HepG2 (cell line): ENCODE data around the gene NAV1. TPM values are rescaled to one million over a fixed set of nuclear protein-coding genes. Genes with fewer than 3 reads are reported as not detected.

Source experiments
- FOXO1 ChIP-seq: sonication (generic); formaldehyde crosslinking; IDR thresholded peaks from 2 replicates; pipeline ENCODE4 v1.4.0; 2020; ENCODE audit warnings: missing genetic modification reagents
- GATAD2A ChIP-seq: IDR thresholded peaks from 2 replicates; pipeline ENCODE4 v1.6.1; 2016
- SOX13 ChIP-seq, 3 experiments: fragments of 450-650 bp in 1 of 3; sonication (generic) in 1 of 3; formaldehyde crosslinking in 1 of 3; IDR thresholded peaks in 2 of 3; conservative IDR thresholded peaks in 1 of 3; 2 replicates each; pipeline versions ENCODE4 v1.5.0 to v1.6.1; 2016 to 2020; ENCODE audit warnings: antibody characterized with exemption in 1 of 3, mild to moderate bottlenecking in 1 of 3, missing compliant biosample characterization in 1 of 3, missing genetic modification reagents in 1 of 3, moderate library complexity in 1 of 3
- SRF ChIP-seq: IDR thresholded peaks from 2 replicates; pipeline ENCODE4 v1.6.1; 2011; ENCODE audit warnings: mild to moderate bottlenecking, low read depth, low read length, moderate library complexity
- TBL1XR1 ChIP-seq: fragments of 150-350 bp; IDR thresholded peaks from 2 replicates; pipeline ENCODE4 v1.6.1; 2014; ENCODE audit warnings: borderline replicate concordance, low read length; ENCODE audit not compliant: partially characterized antibody
- ZBTB1 ChIP-seq: sonication (generic); formaldehyde crosslinking; IDR thresholded peaks from 2 replicates; pipeline ENCODE4 v1.4.0; 2020; ENCODE audit warnings: missing genetic modification reagents, borderline replicate concordance
- ZNF605 ChIP-seq: sonication (generic); formaldehyde crosslinking; IDR thresholded peaks from 2 replicates; pipeline ENCODE4 v1.8.0; 2022; ENCODE audit warnings: mild to moderate bottlenecking, missing genetic modification reagents
- ZNF609 ChIP-seq: sonication (generic); formaldehyde crosslinking; IDR thresholded peaks from 2 replicates; pipeline ENCODE4 v1.4.0; 2020; ENCODE audit warnings: mild to moderate bottlenecking, missing genetic modification reagents, borderline replicate concordance
- ZNF674 ChIP-seq: sonication (generic); formaldehyde crosslinking; IDR thresholded peaks from 2 replicates; pipeline ENCODE4 v1.5.0; 2020; ENCODE audit warnings: low read depth, mild to moderate bottlenecking, missing genetic modification reagents
- ZNF746 ChIP-seq: sonication (generic); formaldehyde crosslinking; IDR thresholded peaks from 2 replicates; pipeline ENCODE4 v1.8.0; 2022; ENCODE audit warnings: mild to moderate bottlenecking, missing genetic modification reagents
- ZNF770 ChIP-seq: sonication (generic); formaldehyde crosslinking; IDR thresholded peaks from 2 replicates; pipeline ENCODE4 v1.5.0; 2020; ENCODE audit warnings: mild to moderate bottlenecking, missing genetic modification reagents
- polyA plus RNA-seq, 8 experiments: library from polyadenylated mRNA; depleted of rRNA in 3 of 8; stranded (reverse) in 7 of 8; unstranded in 1 of 8; fragments of >200 nt; fragmentation: Illumina TruSeq in 4 of 8; extraction: Trizol in 4 of 8; gene quantifications; 2 replicates each; pipeline versions ENCODE4 v1.2.1 to v1.2.3, GENCODE V29; 2011 to 2016; ENCODE audit warnings: low read depth in 4 of 8, missing spikeins in 1 of 8, mixed read lengths in 1 of 8; ENCODE audit not compliant: insufficient read depth in 1 of 8
- total RNA-seq, 5 experiments: library from RNA; depleted of rRNA; stranded (reverse); fragments of >200 nt; fragmentation: Illumina TruSeq; extraction: Trizol; gene quantifications; 2 replicates each; pipeline ENCODE4 v1.2.3, GENCODE V29; 2016; ENCODE audit warnings: low read depth in 1 of 5

NAV1 gene
- total and polyA plus RNA-seq, 2 of the 13 experiments (the other 11 are each of a cell fraction or from before 2014, with no cell fraction given), result not detected

GRCh38 chr1:201500670-201501120 lies 38.2 kb upstream of the NAV1 start (continued):
- no peak for TF ChIP-seq ZNF609
- TF ChIP-seq ZBTB1 (CRISPR knock-in tag), result no peak
- no peak for TF ChIP-seq ZNF770 (CRISPR knock-in tag)
- TF ChIP-seq ZNF674 (CRISPR knock-in tag), result no peak
- TF ChIP-seq TBL1XR1, result no peak
- TF ChIP-seq ZNF746, result no peak
- no peak for TF ChIP-seq FOXO1 (CRISPR knock-in tag)
- peak; percentile 60 for TF ChIP-seq GATAD2A (CRISPR knock-in tag)
- no peak for TF ChIP-seq ZNF605 (CRISPR knock-in tag)
- TF ChIP-seq SRF, result no peak
- TF ChIP-seq SOX13 (IDR thresholded peaks at IDR 0.05), result no peak
- 0 out of 4 replicates have a peak, but pooled peaks of 1 of the 2 experiments have one; percentile 16 for TF ChIP-seq SOX13 (CRISPR knock-in tag; conservative IDR thresholded peaks at IDR 0.05 in 1 of 2, IDR thresholded peaks at IDR 0.05 in 1 of 2)
